Ovary (tissue), 9 donors: ENCODE measurements around the gene ZNF32. TPM values are rescaled to one million over a fixed set of nuclear protein-coding genes. Genes with fewer than 3 reads are reported as not detected.

Source experiments
- DNase-seq, 5 donors: peaks; one replicate each; pipeline ENCODE4 v3.0.0-alpha.2; 2019 to 2020
- H3K27ac ChIP-seq, 2 donors: fragments of 200-600 bp; one replicate each; pipeline versions ENCODE4 v1.5.1 to v1.8.0; 2019 to 2022
- H3K27me3 ChIP-seq: fragments of 200-600 bp; one replicate; pipeline ENCODE4 v1.8.0; 2022
- H3K36me3 ChIP-seq: fragments of 200-600 bp; sonication (generic); one replicate; pipeline ENCODE4 v1.5.1; 2019
- H3K4me1 ChIP-seq: one replicate; pipeline ENCODE4 v1.8.1; 2013; ENCODE audit warnings: mild to moderate bottlenecking, moderate library complexity; ENCODE audit not compliant: insufficient read depth
- H3K4me3 ChIP-seq: fragments of 200-600 bp; sonication (generic); one replicate; pipeline ENCODE4 v1.5.1; 2017
- H3K9me3 ChIP-seq, 2 donors: fragments of 200-600 bp in 1 of 2; sonication (generic) in 1 of 2; one replicate each; pipeline versions ENCODE4 v1.5.1 to v1.8.1; 2013 to 2019; ENCODE audit warnings: mild to moderate bottlenecking in 1 of 2, moderate library complexity in 1 of 2
- EP300 ChIP-seq: sonication (generic); formaldehyde crosslinking; IDR thresholded peaks from one replicate; pipeline ENCODE4 v1.6.1; 2017; ENCODE audit warnings: antibody characterized with exemption
- POLR2A ChIP-seq: fragments of 450-650 bp; IDR thresholded peaks from one replicate; pipeline ENCODE4 v1.6.1; 2017; ENCODE audit warnings: antibody characterized with exemption, mild to moderate bottlenecking, moderate library complexity
- WGBS, 3 donors: extraction: QIAGEN DNeasy Blood & Tissue Kit in 1 of 3; methylation state at CpG; one replicate each; pipeline versions ENCODE4 v1.1.5 to v1.1.7; 2013 to 2017; 5-methylcytosine and 5-hydroxymethylcytosine counted together
- intact Hi-C, 4 donors: fragments of 100-400 bp; cut with DNase I; formaldehyde crosslinking; loops; one replicate each; pipeline versions ENCODE4 v1.11.0 to v1.15.1; 2022 to 2023
- polyA plus RNA-seq, 2 donors: library from polyadenylated mRNA; stranded (reverse); fragments of 200-250 nt in 1 of 2; fragments of 350-450 nt in 1 of 2; fragmentation: Illumina TruSeq in 1 of 2; extraction: RNeasy Lipid Tissue Mini Kit (QIAGEN cat#74804) in 1 of 2; gene quantifications; one replicate each; pipeline ENCODE4 v1.2.3, GENCODE V29; 2013 to 2014
- total RNA-seq, 7 donors: library from RNA; depleted of rRNA in 2 of 7; stranded (reverse); fragments of >200 nt in 2 of 7; fragmentation: NEBNext Ultra II Directional in 3 of 7; extraction: Animal tissue kit (Norgen Biotek cat#: 25700) in 3 of 7; gene quantifications; one replicate each; pipeline versions ENCODE4 v1.1.0 to v1.2.4, GENCODE V29; 2016 to 2023
- TF ChIP-seq, protein P1 (sequence below), 3 donors: fragments of 450-650 bp in 2 of 3; fragments of 200-600 bp in 1 of 3; IDR thresholded peaks; one replicate each; pipeline versions ENCODE4 v1.5.1 to v1.8.0; 2016 to 2022; ENCODE audit warnings: antibody characterized with exemption in 3 of 3, mild to moderate bottlenecking in 1 of 3
- donor health status: DM: no; HTN: no; CAD: no; lungs with moderate emphysema.
- donor health status: DM: no; HTN: no; CAD: no.
- donor health status: Bipolar disorder and iron deficiency.
- donor health status: DM: yes; HTN: yes; CAD: no.
- donor health status: DM: no; HTN: no; CAD: no.
- donor health status: DM: yes; HTN: yes; CAD: no.

Gene ZNF32
- total and polyA plus RNA-seq, 9 donors: 31.8 to 73.1 (median 53.5) TPM

DNA sequence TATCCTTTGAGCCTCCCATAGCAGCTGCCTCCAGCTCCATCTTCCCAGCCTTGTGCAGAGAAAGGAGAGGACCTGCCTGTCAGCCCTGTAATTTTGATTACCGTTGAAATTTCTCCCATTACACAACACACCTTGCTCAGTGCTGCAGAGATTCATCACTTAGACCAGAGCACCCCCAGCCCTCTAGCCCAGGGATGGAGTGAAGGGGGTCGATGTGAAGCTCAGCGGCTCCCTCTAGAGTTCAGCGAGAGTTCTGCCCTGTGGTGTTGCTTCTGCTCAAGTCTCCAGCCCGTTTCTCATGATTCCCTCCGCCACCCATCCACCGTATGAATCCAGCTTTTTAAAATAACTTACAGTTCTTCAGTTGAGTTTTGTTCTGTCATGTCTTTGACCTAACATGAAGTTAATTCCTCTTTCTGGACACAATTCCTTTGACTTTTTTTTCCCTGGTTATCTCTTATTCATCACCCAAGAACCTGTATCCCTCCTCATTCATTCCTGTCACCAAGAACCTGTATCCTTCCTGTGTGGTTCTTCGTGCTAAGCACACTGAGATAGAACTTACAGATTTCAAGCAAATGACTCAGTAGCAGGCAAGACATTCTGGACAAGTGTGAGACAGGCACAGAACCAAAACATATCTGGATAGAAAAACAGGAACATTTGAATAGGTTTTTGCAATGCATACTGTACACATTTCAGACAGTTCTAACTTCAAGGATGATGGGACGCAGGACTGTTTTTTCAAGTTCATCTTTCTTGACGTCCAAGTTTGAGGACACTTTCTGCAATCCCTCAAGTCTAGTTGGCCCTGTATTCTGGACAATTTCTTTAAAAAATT lies 35.0 kb upstream of the ZNF32 start:
- no peaks in the 10 kb centered on the region for H3K4me1 ChIP-seq
- H3K27ac ChIP-seq: no peak overlapping the region
- WGBS, 3 donors: 48 to 64% (median 53%) methylated on average over 10 of the region's 10 CpGs
- no peaks in the 10 kb centered on the region for H3K9me3 ChIP-seq
- DNase-seq: no peak
- no peaks in the 10 kb centered on the region for H3K27me3 ChIP-seq
- intact Hi-C loops: no loop called here
- no peaks in the 10 kb centered on the region for H3K36me3 ChIP-seq
- H3K4me3 ChIP-seq: no peak overlapping the region
- TF ChIP-seq EP300 (no peak), POLR2A (no peak)
- TF ChIP-seq, protein P1, sequence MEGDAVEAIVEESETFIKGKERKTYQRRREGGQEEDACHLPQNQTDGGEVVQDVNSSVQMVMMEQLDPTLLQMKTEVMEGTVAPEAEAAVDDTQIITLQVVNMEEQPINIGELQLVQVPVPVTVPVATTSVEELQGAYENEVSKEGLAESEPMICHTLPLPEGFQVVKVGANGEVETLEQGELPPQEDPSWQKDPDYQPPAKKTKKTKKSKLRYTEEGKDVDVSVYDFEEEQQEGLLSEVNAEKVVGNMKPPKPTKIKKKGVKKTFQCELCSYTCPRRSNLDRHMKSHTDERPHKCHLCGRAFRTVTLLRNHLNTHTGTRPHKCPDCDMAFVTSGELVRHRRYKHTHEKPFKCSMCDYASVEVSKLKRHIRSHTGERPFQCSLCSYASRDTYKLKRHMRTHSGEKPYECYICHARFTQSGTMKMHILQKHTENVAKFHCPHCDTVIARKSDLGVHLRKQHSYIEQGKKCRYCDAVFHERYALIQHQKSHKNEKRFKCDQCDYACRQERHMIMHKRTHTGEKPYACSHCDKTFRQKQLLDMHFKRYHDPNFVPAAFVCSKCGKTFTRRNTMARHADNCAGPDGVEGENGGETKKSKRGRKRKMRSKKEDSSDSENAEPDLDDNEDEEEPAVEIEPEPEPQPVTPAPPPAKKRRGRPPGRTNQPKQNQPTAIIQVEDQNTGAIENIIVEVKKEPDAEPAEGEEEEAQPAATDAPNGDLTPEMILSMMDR (IDR thresholded peaks at IDR 0.05): no peak

DNA sequence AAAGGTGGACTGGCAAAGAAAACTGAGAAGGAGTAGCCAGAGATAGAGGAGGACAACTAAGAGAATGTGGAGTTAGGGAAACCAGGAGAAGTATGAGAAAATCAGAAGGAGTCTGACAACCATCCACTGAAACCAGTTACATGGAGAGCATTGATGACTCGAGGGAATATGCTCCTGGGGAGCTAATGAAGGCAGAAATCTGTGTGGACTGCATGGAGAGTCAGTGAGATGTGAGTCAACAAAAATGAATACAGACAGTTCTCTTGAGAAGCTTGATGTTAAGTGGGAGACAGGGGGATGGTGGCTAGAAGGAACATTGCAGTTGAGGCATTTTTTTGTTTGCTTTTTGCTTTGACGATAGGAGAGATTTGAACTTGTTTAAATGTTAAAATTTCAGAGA lies 34.3 kb upstream of the ZNF32 start:
- H3K4me3 ChIP-seq: no peak overlapping the region
- no peaks in the 10 kb centered on the region for H3K9me3 ChIP-seq
- no peak overlapping the region for H3K27ac ChIP-seq
- no peak for DNase-seq
- no peaks in the 10 kb centered on the region for H3K36me3 ChIP-seq
- H3K27me3 ChIP-seq: no peaks in the 10 kb centered on the region
- intact Hi-C loops: no loop called here
- no peak for TF ChIP-seq POLR2A
- TF ChIP-seq, protein P1 (IDR thresholded peaks at IDR 0.05): no peak
- TF ChIP-seq EP300: no peak
- WGBS, 3 donors: 77 to 86% (median 83%) methylated on average over 2 of the region's 2 CpGs
- no peaks in the 10 kb centered on the region for H3K4me1 ChIP-seq

DNA sequence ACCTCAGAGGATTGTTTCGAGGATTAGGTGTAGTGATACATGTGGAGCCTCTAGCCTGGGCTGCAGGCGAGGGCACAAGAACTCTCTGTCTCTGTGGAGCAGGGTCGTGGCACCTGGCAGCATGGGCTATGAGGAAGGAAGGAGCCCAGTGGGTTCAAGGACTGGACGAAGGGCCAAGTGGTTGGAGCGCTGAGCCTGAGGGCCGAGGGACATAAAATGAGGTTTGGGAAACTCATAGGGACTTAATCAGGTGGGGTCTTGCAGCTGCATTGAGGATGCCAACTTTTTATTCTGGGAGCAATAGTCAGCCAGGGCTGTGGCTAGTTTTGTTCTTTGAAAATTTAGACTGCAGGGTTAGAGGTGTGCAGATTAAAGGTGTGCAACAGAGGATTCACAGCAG lies 33.0 kb upstream of the ZNF32 start:
- intact Hi-C loops: no loop called here
- Histone ChIP-seq H3K9me3 (no peaks in the 10 kb centered on the region), H3K36me3 (no peaks in the 10 kb centered on the region), H3K4me3 (no peak overlapping the region), H3K27me3 (no peaks in the 10 kb centered on the region), H3K4me1 (no peaks in the 10 kb centered on the region), H3K27ac (no peak overlapping the region)
- DNase-seq: no peak
- 83 to 86% (median 85%) methylated on average over 6 of the region's 6 CpGs for WGBS, 3 donors
- TF ChIP-seq POLR2A: no peak
- TF ChIP-seq EP300: no peak
- TF ChIP-seq, protein P1 (IDR thresholded peaks at IDR 0.05): no peak

DNA sequence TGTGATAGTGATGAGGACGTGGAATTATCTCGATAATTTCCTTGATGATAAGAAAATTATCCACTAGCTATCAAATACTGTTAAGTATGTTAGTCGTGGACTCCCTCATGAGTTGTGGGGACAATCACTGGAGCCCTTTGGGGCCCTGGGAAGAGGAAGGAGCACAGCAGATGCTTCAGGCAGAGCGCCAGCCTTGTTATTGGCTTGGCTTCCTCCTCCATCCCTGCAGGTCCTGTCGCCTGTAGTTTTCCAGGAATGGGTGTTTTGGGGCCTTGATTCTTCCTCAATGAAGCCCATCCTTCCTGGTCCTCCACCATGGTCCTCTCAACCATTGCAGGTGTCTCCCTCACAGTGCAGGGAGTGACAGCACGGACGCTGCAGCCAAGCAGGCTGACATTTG lies 32.5 kb upstream of the ZNF32 start:
- TF ChIP-seq, protein P1 (IDR thresholded peaks at IDR 0.05): no peak
- H3K27me3 ChIP-seq: no peaks in the 10 kb centered on the region
- no peaks in the 10 kb centered on the region for H3K9me3 ChIP-seq
- no peak overlapping the region for H3K4me3 ChIP-seq
- no peaks in the 10 kb centered on the region for H3K36me3 ChIP-seq
- 56 to 61% (median 59%) methylated on average over 7 of the region's 7 CpGs for WGBS, 3 donors
- no peak for DNase-seq
- H3K27ac ChIP-seq: no peak overlapping the region
- H3K4me1 ChIP-seq: no peaks in the 10 kb centered on the region
- intact Hi-C loops: no loop called here
